Fibroblast of lung (primary cell): ENCODE results near the gene OPALIN. TPM values are rescaled to one million over a fixed set of nuclear protein-coding genes. Genes with fewer than 3 reads are reported as not detected.

Source experiments
- DNase-seq, 2 donors: peaks; one replicate each; pipeline versions ENCODE4 v3.0.0 to v3.0.0-alpha.2; 2010; ENCODE audit warnings: low read depth in 2 of 2
- H2AFZ ChIP-seq: 2 replicates; pipeline ENCODE4 v1.5.1; 2012; ENCODE audit warnings: low read length, control low read depth, inconsistent platforms
- H3K27ac ChIP-seq: 2 replicates; pipeline ENCODE4 v1.5.1; 2011; ENCODE audit warnings: low read length, control low read depth; ENCODE audit not compliant: insufficient read depth
- H3K27me3 ChIP-seq: 2 replicates; pipeline ENCODE4 v1.5.1; 2011; ENCODE audit warnings: mild to moderate bottlenecking, low read length; ENCODE audit not compliant: control insufficient read depth, insufficient read depth
- H3K36me3 ChIP-seq: 2 replicates; pipeline ENCODE4 v1.5.1; 2011; ENCODE audit warnings: low read length; ENCODE audit not compliant: control insufficient read depth, insufficient read depth
- H3K4me1 ChIP-seq: 2 replicates; pipeline ENCODE4 v1.5.1; 2011; ENCODE audit warnings: low read length; ENCODE audit not compliant: control insufficient read depth, insufficient read depth; ENCODE audit errors: extremely low read depth
- H3K4me2 ChIP-seq: 2 replicates; pipeline ENCODE4 v1.5.1; 2011; ENCODE audit warnings: low read length, control low read depth; ENCODE audit not compliant: insufficient read depth; ENCODE audit errors: extremely low read depth
- H3K4me3 ChIP-seq, 4 experiments: fragments of 200-600 bp in 1 of 4; sonication (generic) in 1 of 4; replicated peaks in 1 of 4; 2 replicates each; pipeline ENCODE4 v1.5.1; 2011 to 2016; ENCODE audit warnings: low read length in 4 of 4, low read depth in 3 of 4, mild to moderate bottlenecking in 3 of 4, control low read depth in 2 of 4, inconsistent platforms in 1 of 4, mixed read lengths in 1 of 4; ENCODE audit not compliant: insufficient read depth in 1 of 4; ENCODE audit errors: control extremely low read depth in 1 of 4
- H3K79me2 ChIP-seq: 2 replicates; pipeline ENCODE4 v1.5.1; 2012; ENCODE audit warnings: mild to moderate bottlenecking, low read length, inconsistent platforms; ENCODE audit not compliant: control insufficient read depth, insufficient read depth
- H3K9ac ChIP-seq: 2 replicates; pipeline ENCODE4 v1.5.1; 2011; ENCODE audit warnings: mild to moderate bottlenecking, low read length, control low read depth; ENCODE audit not compliant: insufficient read depth
- H3K9me3 ChIP-seq: 2 replicates; pipeline ENCODE4 v1.5.1; 2012; ENCODE audit warnings: low read depth, low read length; ENCODE audit not compliant: control insufficient read depth, insufficient read depth
- H4K20me1 ChIP-seq: 2 replicates; pipeline ENCODE4 v1.5.1; 2011; ENCODE audit warnings: low read length; ENCODE audit not compliant: control insufficient read depth, insufficient read depth; ENCODE audit errors: extremely low read depth
- CTCF ChIP-seq, 2 donors: IDR thresholded peaks in 1 of 2; conservative IDR thresholded peaks in 1 of 2; 1 replicate in 1 of 2; 2 replicates in 1 of 2; pipeline ENCODE4 v1.5.1; 2011 to 2012; ENCODE audit warnings: low read length in 2 of 2, control low read depth in 1 of 2, inconsistent platforms in 1 of 2, low read depth in 1 of 2, mild to moderate bottlenecking in 1 of 2
- EZH2 ChIP-seq: IDR thresholded peaks from 2 replicates; pipeline ENCODE4 v1.5.1; 2012; ENCODE audit warnings: low read length, control low read depth, mild to moderate bottlenecking; ENCODE audit errors: missing control alignments
- polyA plus RNA-seq, 2 donors: library from polyadenylated mRNA; depleted of rRNA in 1 of 2; stranded (reverse) in 1 of 2; unstranded in 1 of 2; fragments of >200 nt; gene quantifications; 2 replicates each; pipeline ENCODE4 v1.2.1, GENCODE V29; 2011 to 2012; ENCODE audit warnings: missing spikeins in 1 of 2
- total RNA-seq: library from RNA; depleted of rRNA; stranded (reverse); fragments of >200 nt; gene quantifications from 2 replicates; pipeline ENCODE4 v1.2.1, GENCODE V29; 2014

Gene OPALIN
- total and polyA plus RNA-seq, 2 donors (not counting 1 experiment from before 2014, with no cell fraction given) = not detected

GRCh38 chr10:96305019-96305418 lies 53.8 kb downstream of the OPALIN start:
- H3K79me2 ChIP-seq = no peaks in the 10 kb centered on the region
- no peak overlapping the region for H3K4me2 ChIP-seq
- no peak overlapping the region for H3K9ac ChIP-seq
- no peak overlapping the region for H3K4me3 ChIP-seq
- no peak overlapping the region for H3K27ac ChIP-seq
- H2AFZ ChIP-seq = no peak overlapping the region
- no peaks in the 10 kb centered on the region for H3K36me3 ChIP-seq
- DNase-seq = no peak
- H4K20me1 ChIP-seq = no peaks in the 10 kb centered on the region
- H3K4me1 ChIP-seq = no peaks in the 10 kb centered on the region
- TF ChIP-seq CTCF (conservative IDR thresholded peaks at IDR 0.05 in 1 of 2, IDR thresholded peaks at IDR 0.05 in 1 of 2; ENCODE audit: low read depth in 1 of 2, low read length in 2 of 2) = no peak
- no peak for TF ChIP-seq EZH2
- H3K27me3 ChIP-seq = no peaks in the 10 kb centered on the region
- H3K9me3 ChIP-seq = no peaks in the 10 kb centered on the region

- no peaks in the 10 kb centered on the region for H3K4me1 ChIP-seq
- no peak within 1 kb of the TSS for H3K27ac ChIP-seq
- H3K4me2 ChIP-seq = no peak within 1 kb of the TSS
- no peaks in the 10 kb centered on the region for H4K20me1 ChIP-seq
- no peak for TF ChIP-seq EZH2
- TF ChIP-seq CTCF (conservative IDR thresholded peaks at IDR 0.05 in 1 of 2, IDR thresholded peaks at IDR 0.05 in 1 of 2; ENCODE audit: low read depth in 1 of 2, low read length in 2 of 2) = no peak
- no peak within 1 kb of the TSS for H2AFZ ChIP-seq
- H3K27me3 ChIP-seq = no peaks in the 10 kb centered on the region
- H3K36me3 ChIP-seq = no peaks in the 10 kb centered on the region
- H3K9ac ChIP-seq = no peak within 1 kb of the TSS
- no peak for DNase-seq
- H3K79me2 ChIP-seq = no peaks in the 10 kb centered on the region
- no peaks in the 10 kb centered on the region for H3K9me3 ChIP-seq
- no peak within 1 kb of the TSS for H3K4me3 ChIP-seq
Observed at GRCh38 chr10:96304230-96304629, 54.6 kb downstream of the OPALIN start, which contains the start of gene DNTT. Gene DNTT (plus strand): TSS chr10:96304434. CDS start chr10:96304498, 64 bp downstream.

DNA sequence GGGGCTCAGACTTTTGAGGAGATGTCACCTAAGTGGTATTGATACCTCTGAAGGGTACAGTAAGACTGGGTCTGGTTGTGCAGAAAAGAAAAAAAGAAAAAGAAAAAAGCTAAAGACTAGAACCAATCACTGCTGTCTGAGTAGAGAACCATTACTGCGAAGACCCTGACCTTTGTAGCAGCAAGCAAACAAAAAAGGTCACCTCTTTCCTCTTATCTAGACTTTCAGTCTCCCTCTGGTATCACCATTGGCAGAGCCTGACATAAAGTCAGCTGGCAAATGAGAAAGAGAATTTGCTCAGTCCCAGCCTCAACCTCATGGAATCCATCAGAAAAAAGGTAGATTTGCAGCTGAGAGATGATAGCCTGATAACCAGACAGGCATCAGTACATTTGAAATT lies 57.2 kb downstream of the OPALIN start:
- H3K36me3 ChIP-seq = no peaks in the 10 kb centered on the region
- no peaks in the 10 kb centered on the region for H3K4me1 ChIP-seq
- H3K4me2 ChIP-seq = no peak overlapping the region
- H3K9me3 ChIP-seq = no peaks in the 10 kb centered on the region
- H4K20me1 ChIP-seq = no peaks in the 10 kb centered on the region
- H2AFZ ChIP-seq = no peak overlapping the region
- no peaks in the 10 kb centered on the region for H3K79me2 ChIP-seq
- no peak overlapping the region for H3K4me3 ChIP-seq
- TF ChIP-seq CTCF (conservative IDR thresholded peaks at IDR 0.05 in 1 of 2, IDR thresholded peaks at IDR 0.05 in 1 of 2; ENCODE audit: low read depth in 1 of 2, low read length in 2 of 2) = no peak
- TF ChIP-seq EZH2 = no peak
- H3K9ac ChIP-seq = no peak overlapping the region
- H3K27ac ChIP-seq = no peak overlapping the region
- no peak for DNase-seq
- H3K27me3 ChIP-seq = no peaks in the 10 kb centered on the region
